AG09319 (cell line): ENCODE data around the gene NSD1.

Source experiments
- DNase-seq: peaks from one replicate; pipeline ENCODE4 v3.0.0-alpha.2; 2010; ENCODE audit warnings: low read depth; ENCODE audit errors: extremely low read depth
- TF ChIP-seq, protein P1 (sequence below): IDR thresholded peaks from 2 replicates; pipeline ENCODE4 v1.5.1; 2011; ENCODE audit warnings: low read depth, mild to moderate bottlenecking, inconsistent platforms, low read length, moderate library complexity

The NSD1 gene

DNA sequence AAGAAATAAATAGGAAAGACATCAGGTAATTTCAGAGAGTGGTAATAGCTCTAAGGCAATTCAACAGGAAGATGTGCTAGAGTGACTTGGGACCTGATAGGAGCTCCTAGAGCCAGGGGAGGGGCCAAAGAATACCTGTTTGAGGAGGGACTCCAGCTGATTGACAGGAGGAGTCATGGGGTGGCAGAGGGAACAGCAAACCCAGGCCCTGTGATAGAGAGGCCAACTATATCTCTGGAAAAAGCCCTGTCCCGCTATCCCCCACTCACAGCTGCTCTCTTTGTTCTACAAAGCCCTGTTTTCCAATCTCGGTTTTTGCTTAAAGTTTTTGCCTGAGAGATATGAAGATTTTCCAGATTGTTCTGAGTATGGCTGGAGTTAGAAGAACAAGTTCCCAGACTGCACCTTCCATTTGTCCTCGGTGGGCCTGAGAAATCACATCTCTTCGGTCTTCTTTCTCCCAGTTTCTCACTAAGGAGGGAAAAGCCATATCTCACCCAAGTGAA is 9.0 kb upstream of the NSD1 start:
- no peak for DNase-seq
- TF ChIP-seq, protein P1, sequence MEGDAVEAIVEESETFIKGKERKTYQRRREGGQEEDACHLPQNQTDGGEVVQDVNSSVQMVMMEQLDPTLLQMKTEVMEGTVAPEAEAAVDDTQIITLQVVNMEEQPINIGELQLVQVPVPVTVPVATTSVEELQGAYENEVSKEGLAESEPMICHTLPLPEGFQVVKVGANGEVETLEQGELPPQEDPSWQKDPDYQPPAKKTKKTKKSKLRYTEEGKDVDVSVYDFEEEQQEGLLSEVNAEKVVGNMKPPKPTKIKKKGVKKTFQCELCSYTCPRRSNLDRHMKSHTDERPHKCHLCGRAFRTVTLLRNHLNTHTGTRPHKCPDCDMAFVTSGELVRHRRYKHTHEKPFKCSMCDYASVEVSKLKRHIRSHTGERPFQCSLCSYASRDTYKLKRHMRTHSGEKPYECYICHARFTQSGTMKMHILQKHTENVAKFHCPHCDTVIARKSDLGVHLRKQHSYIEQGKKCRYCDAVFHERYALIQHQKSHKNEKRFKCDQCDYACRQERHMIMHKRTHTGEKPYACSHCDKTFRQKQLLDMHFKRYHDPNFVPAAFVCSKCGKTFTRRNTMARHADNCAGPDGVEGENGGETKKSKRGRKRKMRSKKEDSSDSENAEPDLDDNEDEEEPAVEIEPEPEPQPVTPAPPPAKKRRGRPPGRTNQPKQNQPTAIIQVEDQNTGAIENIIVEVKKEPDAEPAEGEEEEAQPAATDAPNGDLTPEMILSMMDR = no peak

GRCh38 chr5:177126771-177127170 is 6.8 kb upstream of the NSD1 start:
- TF ChIP-seq, protein P1 = no peak
- DNase-seq = no peak

- no peak for DNase-seq
- TF ChIP-seq, protein P1 = no peak
These were observed 5.0 kb upstream of the NSD1 start for GRCh38 chr5:177128551-177128981.

DNA sequence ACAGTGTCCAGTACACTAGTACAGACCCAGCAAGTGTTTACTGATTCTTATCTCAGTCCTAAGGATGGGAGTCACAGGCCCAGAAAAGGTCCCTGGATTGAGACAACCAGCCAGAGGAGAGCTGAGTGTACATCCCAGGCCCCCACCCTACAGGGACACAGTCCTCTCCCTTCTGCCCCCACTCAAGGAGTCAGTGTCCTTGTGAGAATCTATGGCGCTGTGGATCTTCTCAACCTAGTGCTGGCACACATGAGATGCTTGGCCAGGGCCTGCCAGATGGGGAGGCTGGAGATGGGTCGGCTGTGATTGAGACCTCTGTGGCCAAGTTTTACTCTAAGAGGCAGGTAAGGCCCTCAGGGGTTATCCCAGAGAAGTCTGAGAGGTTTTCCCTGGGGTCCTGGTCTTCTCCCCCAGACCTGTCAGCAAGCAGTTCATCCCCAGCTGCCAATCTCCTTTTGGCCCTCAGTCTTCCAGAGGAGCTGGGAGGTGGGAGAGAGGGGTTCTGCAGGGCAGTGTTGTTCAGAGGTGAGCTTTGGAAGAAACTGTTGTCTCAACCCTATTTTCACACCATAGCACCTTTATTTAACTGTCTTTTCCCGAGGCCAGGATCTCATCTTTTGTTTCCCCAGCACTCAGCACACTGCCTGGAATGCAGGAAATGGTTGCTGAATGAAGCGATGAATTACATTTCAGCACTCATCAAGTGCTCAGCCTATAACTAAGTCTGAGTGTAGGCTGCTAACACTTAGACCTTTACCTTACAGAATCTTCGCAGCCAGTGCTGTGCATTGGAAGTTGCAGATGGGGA is 3.2 kb upstream of the NSD1 start:
- TF ChIP-seq, protein P1 = no peak
- no peak for DNase-seq

DNA sequence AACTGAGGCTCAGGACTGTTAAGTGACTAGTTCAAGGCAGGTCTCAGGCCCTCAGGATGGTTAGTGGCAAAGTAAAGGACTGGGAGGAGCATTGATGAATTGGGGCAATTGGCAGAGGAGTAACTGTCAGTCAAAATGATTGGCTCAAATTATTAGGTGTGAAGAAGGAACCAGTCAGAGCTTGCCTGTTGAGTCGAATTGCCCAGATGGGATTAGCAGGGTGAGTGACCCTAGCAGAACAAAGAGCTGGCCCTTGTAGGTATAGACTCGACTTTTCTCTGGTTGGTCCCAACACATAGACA is 2.6 kb upstream of the NSD1 start:
- TF ChIP-seq, protein P1 = no peak
- no peak for DNase-seq

DNA sequence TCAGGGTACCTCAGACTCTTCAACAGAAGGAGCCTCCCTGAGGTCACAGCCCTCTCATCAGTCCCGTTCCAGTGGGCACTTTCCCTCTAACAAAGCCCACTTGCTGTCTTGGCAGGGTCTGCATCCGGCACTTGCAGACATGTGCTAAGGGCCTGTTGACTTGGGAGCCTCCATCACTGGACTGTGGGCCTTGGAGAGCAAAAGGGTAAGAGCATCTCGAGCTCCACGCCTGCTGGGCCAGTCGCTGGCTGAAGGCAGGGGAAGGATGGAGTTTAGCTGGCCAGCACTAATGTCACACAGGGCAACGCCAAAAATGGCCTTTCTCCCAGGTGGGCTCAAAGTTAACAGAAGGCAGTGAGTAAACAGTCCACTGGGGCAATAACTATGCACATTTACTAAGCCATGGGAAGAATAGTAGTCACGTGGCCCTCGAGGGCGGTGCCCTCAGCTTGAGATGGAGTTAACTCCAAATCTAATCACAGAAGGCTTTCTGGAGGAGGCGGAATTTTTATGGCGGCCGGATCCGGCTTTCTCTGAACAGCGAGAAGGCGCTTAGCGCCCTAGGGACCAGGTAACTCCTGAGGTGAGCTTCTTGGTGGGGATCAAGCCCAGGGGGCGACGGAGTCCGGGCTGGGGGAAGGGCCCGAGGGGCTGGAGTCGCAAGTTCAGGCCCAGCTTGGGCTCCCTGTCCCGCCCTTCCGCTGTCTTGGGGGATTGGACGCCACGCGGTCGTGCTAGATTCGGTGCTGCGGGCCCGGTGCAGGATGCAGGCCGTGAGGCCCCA is 2.0 kb upstream of the NSD1 start:
- no peak for DNase-seq
- TF ChIP-seq, protein P1 = no peak
